PFSK-1 (cell line): ENCODE results near the gene MEOX2.

Experiments used
- FOXP2 ChIP-seq: optimal IDR thresholded peaks from 2 replicates; pipeline ENCODE3; 2011; ENCODE audit warnings: borderline replicate concordance, control low read depth, inconsistent platforms; ENCODE audit not compliant: insufficient read depth; ENCODE audit errors: extremely low read length, extremely low read depth
- POLR2AphosphoS5 ChIP-seq: IDR thresholded peaks from 2 replicates; pipeline ENCODE4 v1.6.1; 2012; ENCODE audit warnings: low read depth, mild to moderate bottlenecking, control low read depth, low read length, moderate library complexity
- REST ChIP-seq, 2 experiments: IDR thresholded peaks; 2 replicates each; pipeline versions ENCODE4 v1.6.1 to v1.8.0; 2011 to 2012; ENCODE audit warnings: low read depth in 2 of 2, low read length in 2 of 2, control low read depth in 1 of 2, inconsistent platforms in 1 of 2, mild to moderate bottlenecking in 1 of 2, moderate library complexity in 1 of 2; ENCODE audit not compliant: insufficient read depth in 1 of 2
- SIN3A ChIP-seq: IDR thresholded peaks from 2 replicates; pipeline ENCODE4 v1.6.1; 2012; ENCODE audit warnings: mild to moderate bottlenecking, low read length, moderate library complexity, borderline replicate concordance; ENCODE audit not compliant: insufficient read depth
- TAF1 ChIP-seq: IDR thresholded peaks from 2 replicates; pipeline ENCODE4 v1.6.1; 2012; ENCODE audit warnings: low read length, control low read depth, borderline replicate concordance; ENCODE audit not compliant: insufficient read depth

MEOX2 gene

GRCh38 chr7:15577600-15577999 lies 108.9 kb downstream of the MEOX2 start:
- TF ChIP-seq TAF1, result no peak
- TF ChIP-seq FOXP2, result no peak
- TF ChIP-seq REST (IDR thresholded peaks at IDR 0.05; ENCODE audit: insufficient read depth in 1 of 2, low read depth in 2 of 2, low read length in 2 of 2), result no peak
- no peak for TF ChIP-seq SIN3A
- no peak for TF ChIP-seq POLR2AphosphoS5

- TF ChIP-seq FOXP2 (no peak), TAF1 (no peak)
Observed at GRCh38 chr7:15571301-15571878, 115.1 kb downstream of the MEOX2 start.

GRCh38 chr7:15567652-15568051 lies 118.8 kb downstream of the MEOX2 start:
- TF ChIP-seq FOXP2 (no peak), POLR2AphosphoS5 (no peak), REST (IDR thresholded peaks at IDR 0.05; ENCODE audit: insufficient read depth in 1 of 2, low read depth in 2 of 2, low read length in 2 of 2) (no peak), SIN3A (no peak), TAF1 (no peak)

- no peak for TF ChIP-seq TAF1
- TF ChIP-seq REST (IDR thresholded peaks at IDR 0.05; ENCODE audit: insufficient read depth in 1 of 2, low read depth in 2 of 2, low read length in 2 of 2), result no peak
- TF ChIP-seq POLR2AphosphoS5, result no peak
- no peak for TF ChIP-seq SIN3A
- no peak for TF ChIP-seq FOXP2
Observed at GRCh38 chr7:15567036-15567435, 119.4 kb downstream of the MEOX2 start.

- TF ChIP-seq TAF1 (no peak), FOXP2 (no peak), POLR2AphosphoS5 (no peak), SIN3A (no peak), REST (IDR thresholded peaks at IDR 0.05; ENCODE audit: insufficient read depth in 1 of 2, low read depth in 2 of 2, low read length in 2 of 2) (no peak)
Observed at GRCh38 chr7:15566476-15566875, 120.0 kb downstream of the MEOX2 start.
